Colonic mucosa (tissue), 4 donors: ENCODE results near the gene ENTPD2. TPM values are rescaled to one million over a fixed set of nuclear protein-coding genes. Genes with fewer than 3 reads are reported as not detected.

Source experiments
- DNase-seq: peaks from one replicate; pipeline ENCODE4 v3.0.0-alpha.2; 2020
- H3K27ac ChIP-seq: fragments of 200-600 bp; one replicate; pipeline ENCODE4 v1.8.0; 2021
- H3K27me3 ChIP-seq: fragments of 200-600 bp; one replicate; pipeline ENCODE4 v1.8.0; 2021
- H3K36me3 ChIP-seq: fragments of 200-600 bp; one replicate; pipeline ENCODE4 v1.8.0; 2021
- H3K4me1 ChIP-seq: fragments of 200-600 bp; one replicate; pipeline ENCODE4 v1.8.0; 2021; ENCODE audit warnings: mild to moderate bottlenecking
- H3K4me3 ChIP-seq: fragments of 200-600 bp; one replicate; pipeline ENCODE4 v1.8.0; 2021
- H3K9ac ChIP-seq, 2 donors: one replicate each; pipeline ENCODE4 v1.7.0; 2013; ENCODE audit warnings: control low read depth in 2 of 2, low read depth in 2 of 2, low read length in 2 of 2
- H3K9me3 ChIP-seq: fragments of 200-600 bp; one replicate; pipeline ENCODE4 v1.8.0; 2021
- CTCF ChIP-seq: fragments of 200-600 bp; IDR thresholded peaks from one replicate; pipeline ENCODE4 v1.8.0; 2022; ENCODE audit warnings: antibody characterized with exemption, mild to moderate bottlenecking
- intact Hi-C: fragments of 100-400 bp; cut with DNase I; formaldehyde crosslinking; loops from one replicate; pipeline ENCODE4 v1.14.1; 2022
- total RNA-seq, 2 donors: library from RNA; stranded (reverse); fragmentation: NEBNext Ultra II Directional in 1 of 2; extraction: Animal tissue kit (Norgen Biotek cat#: 25700) in 1 of 2; gene quantifications; one replicate each; pipeline ENCODE4 v1.2.1, GENCODE V29; 2021
- donor health status: healthy.
- donor health status: DM: no; HTN: no; CAD: no.
- donor health status: DM: no; HTN: no; CAD: no.

ENTPD2 gene
- total RNA-seq, 2 donors from 2014 or later = 20.5 to 22.1 TPM

GRCh38 chr9:137039611-137040366 lies 14.1 kb downstream of the ENTPD2 start:
- Histone ChIP-seq H3K9me3 (no peaks in the 10 kb centered on the region), H3K27ac (no peak overlapping the region), H3K4me1 (peaks cover 16% of the 10 kb centered on the region), H3K36me3 (no peaks in the 10 kb centered on the region), H3K4me3 (no peak overlapping the region), H3K9ac (no peak overlapping the region), H3K27me3 (no peaks in the 10 kb centered on the region)
- intact Hi-C loops = loop anchor here (5.0 kb wide), 1 partner anchor 252 kb away; no protein-coding TSS in a partner anchor
- no peak for DNase-seq
- no peak for TF ChIP-seq CTCF

- Histone ChIP-seq H3K9me3 (no peaks in the 10 kb centered on the region), H3K4me3 (no peak overlapping the region), H3K4me1 (peaks cover 16% of the 10 kb centered on the region), H3K27ac (no peak overlapping the region), H3K9ac (no peak overlapping the region), H3K27me3 (no peaks in the 10 kb centered on the region), H3K36me3 (no peaks in the 10 kb centered on the region)
- TF ChIP-seq CTCF = no peak
- DNase-seq = no peak
- intact Hi-C loops = loop anchor here (5.0 kb wide), 1 partner anchor 252 kb away; no protein-coding TSS in a partner anchor
Measured at GRCh38 chr9:137038916-137039315, 14.9 kb downstream of the ENTPD2 start.

- Histone ChIP-seq H3K4me3 (no peak overlapping the region), H3K4me1 (peaks cover 14% of the 10 kb centered on the region), H3K9ac (no peak overlapping the region), H3K27me3 (no peaks in the 10 kb centered on the region), H3K36me3 (no peaks in the 10 kb centered on the region), H3K9me3 (no peaks in the 10 kb centered on the region), H3K27ac (no peak overlapping the region)
- TF ChIP-seq CTCF = no peak
- intact Hi-C loops = loop anchor here (5.0 kb wide), 1 partner anchor 250 kb away; no protein-coding TSS in a partner anchor
- no peak for DNase-seq
Measured at GRCh38 chr9:137037483-137037882, 16.4 kb downstream of the ENTPD2 start.

GRCh38 chr9:137037035-137037434 lies 16.8 kb downstream of the ENTPD2 start:
- no peaks in the 10 kb centered on the region for H3K36me3 ChIP-seq
- H3K9ac ChIP-seq = no peak overlapping the region
- TF ChIP-seq CTCF = no peak
- no peak for DNase-seq
- intact Hi-C loops = loop anchor here (5.0 kb wide), 1 partner anchor 250 kb away; no protein-coding TSS in a partner anchor
- H3K9me3 ChIP-seq = no peaks in the 10 kb centered on the region
- H3K27me3 ChIP-seq = no peaks in the 10 kb centered on the region
- H3K27ac ChIP-seq = no peak overlapping the region
- H3K4me3 ChIP-seq = no peak overlapping the region
- H3K4me1 ChIP-seq = peaks cover 14% of the 10 kb centered on the region

GRCh38 chr9:137035937-137036336 lies 17.9 kb downstream of the ENTPD2 start:
- peaks cover 19% of the 10 kb centered on the region for H3K4me1 ChIP-seq
- DNase-seq = no peak
- H3K9ac ChIP-seq = no peak overlapping the region
- no peak for TF ChIP-seq CTCF
- intact Hi-C loops = loop anchor here (5.0 kb wide), 1 partner anchor 249 kb away; no protein-coding TSS in a partner anchor
- no peaks in the 10 kb centered on the region for H3K9me3 ChIP-seq
- no peaks in the 10 kb centered on the region for H3K27me3 ChIP-seq
- H3K27ac ChIP-seq = no peak overlapping the region
- no peak overlapping the region for H3K4me3 ChIP-seq
- H3K36me3 ChIP-seq = no peaks in the 10 kb centered on the region
